ENCODE results near the gene CCNYL1.

GRCh38 chr2:207772081-207772843, 60.8 kb downstream of the CCNYL1 start:
- no peak for TF ChIP-seq TCF12 (IDR thresholded peaks at IDR 0.05)
- no peak for TF ChIP-seq NRF1 (IDR thresholded peaks at IDR 0.05; ENCODE audit: low read depth, low read length)
- TF ChIP-seq RAD21 (IDR thresholded peaks at IDR 0.05; ENCODE audit: low read length): no peak
- no peak for TF ChIP-seq MXI1 (IDR thresholded peaks at IDR 0.05; ENCODE audit: low read depth, low read length)
- no peak for TF ChIP-seq RXRA (IDR thresholded peaks at IDR 0.05; ENCODE audit: borderline replicate concordance, low read depth)
- TF ChIP-seq, protein P1, sequence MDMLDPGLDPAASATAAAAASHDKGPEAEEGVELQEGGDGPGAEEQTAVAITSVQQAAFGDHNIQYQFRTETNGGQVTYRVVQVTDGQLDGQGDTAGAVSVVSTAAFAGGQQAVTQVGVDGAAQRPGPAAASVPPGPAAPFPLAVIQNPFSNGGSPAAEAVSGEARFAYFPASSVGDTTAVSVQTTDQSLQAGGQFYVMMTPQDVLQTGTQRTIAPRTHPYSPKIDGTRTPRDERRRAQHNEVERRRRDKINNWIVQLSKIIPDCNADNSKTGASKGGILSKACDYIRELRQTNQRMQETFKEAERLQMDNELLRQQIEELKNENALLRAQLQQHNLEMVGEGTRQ (IDR thresholded peaks at IDR 0.05; ENCODE audit: borderline replicate concordance, low read depth, low read length): no peak
- TF ChIP-seq, protein P2, sequence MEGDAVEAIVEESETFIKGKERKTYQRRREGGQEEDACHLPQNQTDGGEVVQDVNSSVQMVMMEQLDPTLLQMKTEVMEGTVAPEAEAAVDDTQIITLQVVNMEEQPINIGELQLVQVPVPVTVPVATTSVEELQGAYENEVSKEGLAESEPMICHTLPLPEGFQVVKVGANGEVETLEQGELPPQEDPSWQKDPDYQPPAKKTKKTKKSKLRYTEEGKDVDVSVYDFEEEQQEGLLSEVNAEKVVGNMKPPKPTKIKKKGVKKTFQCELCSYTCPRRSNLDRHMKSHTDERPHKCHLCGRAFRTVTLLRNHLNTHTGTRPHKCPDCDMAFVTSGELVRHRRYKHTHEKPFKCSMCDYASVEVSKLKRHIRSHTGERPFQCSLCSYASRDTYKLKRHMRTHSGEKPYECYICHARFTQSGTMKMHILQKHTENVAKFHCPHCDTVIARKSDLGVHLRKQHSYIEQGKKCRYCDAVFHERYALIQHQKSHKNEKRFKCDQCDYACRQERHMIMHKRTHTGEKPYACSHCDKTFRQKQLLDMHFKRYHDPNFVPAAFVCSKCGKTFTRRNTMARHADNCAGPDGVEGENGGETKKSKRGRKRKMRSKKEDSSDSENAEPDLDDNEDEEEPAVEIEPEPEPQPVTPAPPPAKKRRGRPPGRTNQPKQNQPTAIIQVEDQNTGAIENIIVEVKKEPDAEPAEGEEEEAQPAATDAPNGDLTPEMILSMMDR (IDR thresholded peaks at IDR 0.05): no peak
- TF ChIP-seq POLR2AphosphoS5 (IDR thresholded peaks at IDR 0.05; ENCODE audit: low read depth, low read length): no peak
- no peak for TF ChIP-seq RCOR1 (IDR thresholded peaks at IDR 0.05; ENCODE audit: low read length)
- TF ChIP-seq SIN3A (IDR thresholded peaks at IDR 0.05; ENCODE audit: borderline replicate concordance, low read depth, low read length): no peak
- TF ChIP-seq TEAD4 (IDR thresholded peaks at IDR 0.05; ENCODE audit: borderline replicate concordance, insufficient read depth): no peak

Measured in SK-N-SH (cell line).